Body of pancreas (tissue), 4 donors: ENCODE data around the gene JPH2.

Source experiments
- CTCF ChIP-seq, 7 experiments: fragments of 450-650 bp in 4 of 7; fragments of 200-600 bp in 3 of 7; sonication (generic) in 3 of 7; IDR thresholded peaks; one replicate each; pipeline ENCODE4 v1.5.1; 2016 to 2019; ENCODE audit warnings: antibody characterized with exemption in 7 of 7
- POLR2A ChIP-seq, 3 donors: fragments of 450-650 bp; IDR thresholded peaks; one replicate each; pipeline ENCODE4 v1.6.1; 2016; ENCODE audit warnings: antibody characterized with exemption in 3 of 3, mild to moderate bottlenecking in 2 of 3

- TF ChIP-seq CTCF (IDR thresholded peaks at IDR 0.05) (no peak), POLR2A (IDR thresholded peaks at IDR 0.05) (no peak)
Measured at GRCh38 chr20:44079291-44079690, 107.7 kb downstream of the JPH2 start.
